Liver (tissue), 3 donors: Measurements from ENCODE around the gene EEF1AKMT2.
"Not testable (repeated sequence)": the region's sequence is repeated elsewhere in the genome, so short reads cannot be mapped to it uniquely, and the experiment has no call there.

ENCODE experiments used
- CTCF ChIP-seq: fragments of 150-350 bp; IDR thresholded peaks from 2 replicates; pipeline ENCODE4 v1.5.1; 2017; ENCODE audit warnings: improper control_type of control experiment, low read depth, low read length; ENCODE audit not compliant: missing input control
- GABPA ChIP-seq, 2 donors: IDR thresholded peaks in 1 of 2; conservative IDR thresholded peaks in 1 of 2; 2 replicates each; pipeline ENCODE4 v1.6.1; 2016; ENCODE audit warnings: antibody characterized with exemption in 2 of 2, mild to moderate bottlenecking in 1 of 2, moderate library complexity in 1 of 2
- JUND ChIP-seq, 2 donors: IDR thresholded peaks; 2 replicates each; pipeline ENCODE4 v1.6.1; 2016; ENCODE audit warnings: antibody characterized with exemption in 2 of 2
- RAD21 ChIP-seq, 2 donors: IDR thresholded peaks; 2 replicates each; pipeline ENCODE4 v1.6.1; 2016; ENCODE audit warnings: antibody characterized with exemption in 2 of 2, mild to moderate bottlenecking in 2 of 2
- TAF1 ChIP-seq: conservative IDR thresholded peaks from 2 replicates; pipeline ENCODE4 v1.6.1; 2016; ENCODE audit warnings: antibody characterized with exemption, mild to moderate bottlenecking
- ZBTB33 ChIP-seq: IDR thresholded peaks from 2 replicates; pipeline ENCODE4 v1.6.1; 2016; ENCODE audit warnings: antibody characterized with exemption
- donor health status: healthy.
- donor health status: healthy.

- not testable (repeated sequence) for TF ChIP-seq TAF1; GABPA (IDR thresholded peaks at IDR 0.05 in 1 of 2, conservative IDR thresholded peaks at IDR 0.05 in 1 of 2); CTCF; RAD21 (IDR thresholded peaks at IDR 0.05); ZBTB33; JUND (IDR thresholded peaks at IDR 0.05)
Measured at GRCh38 chr10:124782900-124783299, 8.8 kb downstream of the EEF1AKMT2 start.
